Left lung (tissue), 10 donors: ENCODE results near the gene LTBR. TPM values are rescaled to one million over a fixed set of nuclear protein-coding genes. Genes with fewer than 3 reads are reported as not detected.
A peak's percentile ranks its signal among the peaks of the same experiment; 100 is the strongest.

Experiments
- ATAC-seq: fragments of 200-7000 bp; cut with Tn5 transposase; one replicate; pipeline ENCODE4 v1.9.1; 2020; ENCODE audit warnings: moderate library complexity
- DNase-seq, 4 donors: peaks; one replicate each; pipeline ENCODE4 v3.0.0-alpha.2; 2013 to 2020
- H3K27ac ChIP-seq, 2 donors: fragments of 200-600 bp; sonication (generic) in 1 of 2; one replicate each; pipeline versions ENCODE4 v1.5.0 to v1.8.0; 2020 to 2021
- H3K27me3 ChIP-seq, 2 donors: fragments of 200-600 bp; sonication (generic) in 1 of 2; one replicate each; pipeline versions ENCODE4 v1.5.0 to v1.8.0; 2020 to 2021
- H3K36me3 ChIP-seq, 2 donors: fragments of 200-600 bp; sonication (generic) in 1 of 2; one replicate each; pipeline versions ENCODE4 v1.5.0 to v1.8.0; 2020 to 2021
- H3K4me1 ChIP-seq, 2 donors: fragments of 200-600 bp; one replicate each; pipeline ENCODE4 v1.8.0; 2021
- H3K4me3 ChIP-seq, 2 donors: fragments of 200-600 bp; sonication (generic) in 1 of 2; one replicate each; pipeline versions ENCODE4 v1.5.0 to v1.8.0; 2020 to 2021; ENCODE audit warnings: mild to moderate bottlenecking in 1 of 2
- H3K9me3 ChIP-seq, 2 donors: fragments of 200-600 bp; sonication (generic) in 1 of 2; one replicate each; pipeline versions ENCODE4 v1.5.0 to v1.8.0; 2020 to 2021
- CTCF ChIP-seq, 2 donors: fragments of 200-600 bp; sonication (generic) in 1 of 2; IDR thresholded peaks; one replicate each; pipeline versions ENCODE4 v1.5.0 to v1.8.0; 2021; ENCODE audit warnings: antibody characterized with exemption in 2 of 2
- intact Hi-C, 2 donors: fragments of 100-400 bp; cut with DNase I; formaldehyde crosslinking; loops; one replicate each; pipeline versions ENCODE4 v1.11.2 to v1.14.2; 2022
- polyA plus RNA-seq, 6 donors: library from polyadenylated mRNA; unstranded; fragments of 120-200 nt; gene quantifications; one replicate each; pipeline ENCODE4 v1.2.1, GENCODE V29; 2013; ENCODE audit not compliant: insufficient read length in 6 of 6
- total RNA-seq, 2 donors: library from RNA; stranded (reverse); fragmentation: NEBNext Ultra II Directional; extraction: Animal tissue kit (Norgen Biotek cat#: 25700); gene quantifications; one replicate each; pipeline ENCODE4 v1.2.1, GENCODE V29; 2021
- donor health status: DM: no; HTN: yes; CAD: no.
- donor health status: DM: no; HTN: no; CAD: no.

Gene LTBR
- total and polyA plus RNA-seq, 8 donors: 66.6 to 153 (median 90.7) TPM

- TF ChIP-seq CTCF (IDR thresholded peaks at IDR 0.05): no peak
- H3K4me3 ChIP-seq: no peak overlapping the region
- no peak overlapping the region for H3K27ac ChIP-seq
- DNase-seq (no peak), ATAC-seq (no peak)
- H3K9me3 ChIP-seq: no peaks in the 10 kb centered on the region
- peaks cover 4 to 70% of the 10 kb centered on the region in 2 donors for H3K4me1 ChIP-seq
- intact Hi-C loops: no loop called here
- no peaks in the 10 kb centered on the region for H3K27me3 ChIP-seq
- H3K36me3 ChIP-seq: peaks cover 0 to 9% of the 10 kb centered on the region in 2 donors
Observed at GRCh38 chr12:6354495-6355393, 29.2 kb upstream of the LTBR start.

- Histone ChIP-seq H3K36me3 (peaks cover 0 to 9% of the 10 kb centered on the region in 2 donors), H3K4me3 (no peak overlapping the region), H3K9me3 (no peaks in the 10 kb centered on the region), H3K27me3 (no peaks in the 10 kb centered on the region), H3K27ac (peak overlapping the region in 1 of 2 donors; percentile 69), H3K4me1 (peaks cover 4 to 78% of the 10 kb centered on the region in 2 donors)
- ATAC-seq (no peak), DNase-seq (no peak)
- intact Hi-C loops: no loop called here
- no peak for TF ChIP-seq CTCF (IDR thresholded peaks at IDR 0.05)
Observed at GRCh38 chr12:6355491-6356373, 28.2 kb upstream of the LTBR start.

GRCh38 chr12:6356374-6356820 lies 27.6 kb upstream of the LTBR start:
- peaks cover 6 to 80% of the 10 kb centered on the region in 2 donors for H3K4me1 ChIP-seq
- ATAC-seq: no peak
- intact Hi-C loops: no loop called here

GRCh38 chr12:6358881-6359280 lies 25.1 kb upstream of the LTBR start:
- Histone ChIP-seq H3K4me1 (peaks cover 19 to 84% of the 10 kb centered on the region in 2 donors), H3K27me3 (no peaks in the 10 kb centered on the region), H3K4me3 (no peak overlapping the region), H3K36me3 (peaks cover 0 to 9% of the 10 kb centered on the region in 2 donors), H3K27ac (peak overlapping the region in 1 of 2 donors; percentile 42), H3K9me3 (no peaks in the 10 kb centered on the region)
- DNase-seq: no peak
- no peak for ATAC-seq
- TF ChIP-seq CTCF (IDR thresholded peaks at IDR 0.05): no peak
- intact Hi-C loops: no loop called here

More at GRCh38 chr12:6356374-6356820, 27.6 kb upstream of the LTBR start:
- no peak for TF ChIP-seq CTCF (IDR thresholded peaks at IDR 0.05)
- Histone ChIP-seq H3K4me3 (no peak overlapping the region), H3K36me3 (peaks cover 0 to 9% of the 10 kb centered on the region in 2 donors), H3K9me3 (no peaks in the 10 kb centered on the region), H3K27me3 (no peaks in the 10 kb centered on the region), H3K27ac (peak overlapping the region in 1 of 2 donors; percentile 69)
- DNase-seq: no peak
